HG02981 (cell line): ENCODE measurements around the gene PTCD1.
A peak's percentile ranks its signal among the peaks of the same experiment; 100 is the strongest.
"Not testable (repeated sequence)": the region's sequence is repeated elsewhere in the genome, so short reads cannot be mapped to it uniquely, and the experiment has no call there.

ENCODE experiments used
- ATAC-seq: cut with Tn5 transposase; IDR thresholded peaks from one replicate; pipeline ENCODE4 v1.9.1; 2021; ENCODE audit warnings: mild to moderate bottlenecking, moderate library complexity; ENCODE audit not compliant: unreplicated experiment

PTCD1 gene

DNA sequence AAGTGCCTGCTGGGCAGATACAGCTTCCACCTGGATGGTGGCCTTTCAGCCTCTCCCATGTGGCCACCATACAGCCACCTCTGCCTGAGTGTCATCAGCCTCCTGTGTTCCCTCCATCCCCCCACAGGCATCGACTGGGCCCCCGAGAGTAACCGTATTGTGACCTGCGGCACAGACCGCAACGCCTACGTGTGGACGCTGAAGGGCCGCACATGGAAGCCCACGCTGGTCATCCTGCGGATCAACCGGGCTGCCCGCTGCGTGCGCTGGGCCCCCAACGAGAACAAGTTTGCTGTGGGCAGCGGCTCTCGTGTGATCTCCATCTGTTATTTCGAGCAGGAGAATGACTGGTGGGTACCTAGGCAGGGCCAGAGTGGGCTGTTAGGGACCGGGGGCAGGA is 50.7 kb downstream of the PTCD1 start:
- ATAC-seq, result no peak

GRCh38 chr7:99387239-99387635 is 51.4 kb downstream of the PTCD1 start:
- not testable (repeated sequence) for ATAC-seq

DNA sequence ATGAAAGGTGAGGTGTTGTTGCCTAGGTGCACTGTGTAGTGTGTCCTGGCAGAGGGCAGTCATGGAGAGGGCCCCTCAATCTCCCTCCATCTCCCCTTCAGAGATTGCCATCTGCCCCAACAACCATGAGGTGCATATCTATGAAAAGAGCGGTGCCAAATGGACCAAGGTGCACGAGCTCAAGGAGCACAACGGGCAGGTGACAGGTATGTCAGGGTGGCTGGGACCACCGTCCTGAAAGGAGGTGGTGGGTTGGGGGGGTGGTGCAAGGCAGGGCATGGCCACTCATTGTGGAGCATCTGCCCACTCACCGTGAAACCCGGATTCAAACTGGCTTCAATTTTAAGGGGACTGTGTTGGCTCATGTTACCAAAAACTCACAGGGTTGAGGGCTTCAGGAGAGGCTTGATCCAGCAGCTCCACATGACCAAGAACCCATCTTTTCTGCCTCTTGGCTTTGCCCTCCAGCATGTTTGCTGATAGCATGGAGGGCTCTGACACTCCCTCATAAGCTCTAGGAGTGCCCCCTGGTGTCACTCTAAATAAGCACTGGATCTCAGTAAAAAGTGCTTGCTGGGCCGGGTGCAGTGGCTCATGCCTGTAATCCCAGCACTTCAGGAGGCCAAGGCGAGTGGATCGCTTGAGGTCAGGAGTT is 51.9 kb downstream of the PTCD1 start:
- no peak for ATAC-seq

- no peak for ATAC-seq
These were observed 53.0 kb downstream of the PTCD1 start for GRCh38 chr7:99385564-99385963.

GRCh38 chr7:99384523-99384922 is 54.1 kb downstream of the PTCD1 start:
- no peak for ATAC-seq

GRCh38 chr7:99383791-99384370 is 54.7 kb downstream of the PTCD1 start:
- no peak for ATAC-seq

GRCh38 chr7:99383203-99383602 is 55.4 kb downstream of the PTCD1 start:
- no peak for ATAC-seq

DNA sequence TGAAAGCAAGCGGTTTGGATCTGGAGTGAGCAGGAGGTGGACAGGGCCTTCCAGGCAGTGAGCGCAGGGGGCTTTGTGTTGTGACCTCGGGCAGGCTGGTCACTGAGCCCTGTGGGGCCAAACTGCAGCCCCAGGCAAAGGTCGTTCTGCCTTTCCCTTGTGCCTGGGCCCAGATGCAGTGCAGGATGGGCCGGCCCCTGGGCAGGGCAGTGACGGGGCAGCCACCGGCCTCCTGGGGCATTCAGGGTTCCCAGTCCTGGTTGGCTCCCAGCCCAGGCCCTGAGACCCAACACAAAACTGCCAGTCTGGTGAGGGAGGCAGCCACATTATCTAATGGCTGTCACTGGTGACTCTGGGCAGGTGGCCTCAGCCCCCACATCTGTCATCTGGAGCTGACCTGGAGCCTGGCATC is 56.9 kb downstream of the PTCD1 start:
- ATAC-seq, result no peak

DNA sequence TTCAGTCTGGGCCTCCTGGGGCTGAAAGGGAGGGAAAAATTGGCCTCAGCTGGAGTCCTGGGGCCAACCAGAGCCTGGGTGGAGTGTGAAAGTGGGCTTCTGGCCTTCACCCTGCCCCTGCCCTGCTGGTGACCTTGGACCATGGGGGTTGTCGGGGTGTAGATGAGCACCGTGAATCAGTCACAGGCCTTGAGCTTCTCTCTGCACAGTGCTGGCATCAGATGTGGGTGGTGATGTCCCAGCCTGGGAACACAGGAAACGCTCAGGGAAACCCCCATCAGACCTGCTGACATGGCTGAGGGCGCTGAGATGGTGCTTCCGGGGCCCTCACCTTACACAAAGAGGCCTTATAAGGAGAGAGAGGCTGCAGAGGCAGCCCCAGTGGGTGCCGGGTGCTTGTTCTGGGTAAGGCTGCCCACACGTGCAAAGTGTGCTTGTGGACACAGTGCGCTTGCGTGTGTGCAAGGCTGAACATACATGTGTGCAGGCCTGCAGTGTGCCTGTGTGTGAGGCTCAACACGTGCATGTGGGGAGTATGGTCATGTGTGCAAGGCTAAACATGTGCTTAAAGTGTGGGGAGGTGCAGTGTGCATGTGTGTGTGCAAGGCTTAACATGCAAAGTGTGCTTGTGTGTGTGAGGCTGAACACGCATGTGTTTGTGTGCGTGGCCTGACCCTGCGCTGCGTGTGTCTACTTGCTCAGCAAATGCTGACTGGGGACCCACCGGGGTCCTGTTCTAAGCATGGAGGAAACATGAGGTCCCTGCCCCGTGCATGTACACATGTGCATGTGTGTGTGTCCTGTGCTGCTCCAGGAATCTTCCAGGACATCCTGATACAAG is 57.6 kb downstream of the PTCD1 start:
- peak; percentile 84 for ATAC-seq

DNA sequence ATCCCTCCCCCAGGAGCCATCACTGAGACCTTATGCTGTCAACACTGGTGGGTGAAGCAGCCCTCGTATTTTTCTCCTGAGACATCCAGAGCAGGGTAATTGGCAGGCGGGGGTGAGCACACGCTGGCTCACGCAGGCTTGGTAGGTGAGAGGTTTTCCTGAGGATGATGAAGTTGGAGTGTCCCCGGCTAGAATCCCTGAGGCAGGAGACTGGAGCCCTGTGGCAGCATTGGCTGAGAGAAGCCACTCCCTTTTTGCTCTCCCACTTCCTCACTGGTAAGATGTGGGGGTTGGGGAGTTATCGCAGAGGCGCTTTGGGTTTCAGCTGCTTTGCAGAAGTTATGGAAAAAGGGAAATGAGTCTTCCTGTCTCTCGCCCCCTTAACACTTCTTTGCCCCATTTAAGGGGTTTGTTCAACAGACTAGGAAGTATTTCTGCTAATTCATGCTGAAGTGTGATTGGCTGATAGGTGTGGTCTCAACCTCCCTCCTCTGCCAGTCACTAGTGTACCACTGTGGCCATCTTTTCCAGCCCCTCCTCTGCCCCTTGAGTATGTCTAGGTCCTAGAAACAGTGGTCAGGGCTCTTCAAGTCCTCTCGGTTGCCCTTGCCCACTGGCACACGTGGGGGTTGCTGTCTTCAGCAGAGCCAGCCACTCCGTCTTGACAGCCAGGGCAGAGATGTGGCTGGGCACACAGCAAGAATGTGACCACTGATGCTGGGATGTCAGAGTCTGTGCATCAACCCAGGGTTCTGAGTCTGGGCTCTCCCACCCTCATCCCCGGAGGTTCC is 58.4 kb downstream of the PTCD1 start:
- peak; percentile 22 for ATAC-seq

DNA sequence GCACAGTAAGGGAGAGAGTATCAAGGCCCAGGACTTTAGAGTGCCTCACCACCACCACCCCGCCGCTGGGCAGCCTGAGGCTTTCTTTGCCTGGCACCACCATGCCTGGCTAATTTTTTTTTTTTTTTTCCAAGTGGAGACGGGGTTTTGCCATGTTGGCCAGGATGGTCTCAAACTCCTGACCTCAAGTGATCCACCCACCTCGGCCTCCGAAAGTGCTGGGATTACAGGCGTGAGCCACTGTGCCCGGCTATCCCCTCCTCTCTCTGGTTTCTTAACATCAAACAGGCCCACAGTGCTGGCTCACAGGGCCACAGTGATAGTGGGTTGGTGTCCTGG is 58.9 kb downstream of the PTCD1 start:
- not testable (repeated sequence) for ATAC-seq

GRCh38 chr7:99379043-99379577 is 59.5 kb downstream of the PTCD1 start:
- no peak for ATAC-seq

DNA sequence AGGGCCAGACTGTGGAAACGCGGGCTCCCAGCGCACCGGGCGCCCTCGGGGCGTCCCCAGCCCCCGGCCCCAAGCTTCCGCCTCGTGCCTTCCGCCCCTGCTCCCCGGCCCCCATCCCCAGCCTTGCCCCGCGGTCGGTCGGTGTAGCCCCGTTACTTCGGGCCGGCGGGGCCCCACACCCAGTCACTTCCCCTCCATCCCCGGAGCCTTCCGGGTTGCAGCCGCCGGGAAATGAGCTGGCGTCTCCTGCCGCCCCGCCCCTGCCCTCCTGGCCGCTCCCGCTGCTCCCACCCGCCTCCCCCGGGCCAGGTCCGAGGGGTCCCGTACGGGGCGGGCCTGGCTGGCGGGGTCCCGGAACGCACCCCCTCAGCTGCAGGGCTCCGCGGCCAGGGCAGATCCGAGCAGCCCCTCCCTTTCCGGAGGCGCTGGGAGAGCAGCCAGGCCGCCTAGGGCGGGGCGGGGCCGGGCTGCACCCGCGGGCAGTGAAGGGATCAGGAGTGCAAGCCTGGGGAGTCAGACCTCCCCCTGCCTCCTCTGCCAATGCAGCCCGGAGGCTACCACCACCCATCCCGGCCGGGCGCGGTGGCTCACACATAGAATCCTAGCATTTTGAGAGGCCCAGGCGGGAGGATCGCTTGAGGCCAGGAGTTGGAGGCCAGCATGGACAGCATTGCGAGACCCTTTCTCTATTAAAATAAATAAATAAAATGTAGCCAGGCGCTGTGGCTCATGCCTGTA is 63.4 kb downstream of the PTCD1 start:
- ATAC-seq, result peak; percentile 42

DNA sequence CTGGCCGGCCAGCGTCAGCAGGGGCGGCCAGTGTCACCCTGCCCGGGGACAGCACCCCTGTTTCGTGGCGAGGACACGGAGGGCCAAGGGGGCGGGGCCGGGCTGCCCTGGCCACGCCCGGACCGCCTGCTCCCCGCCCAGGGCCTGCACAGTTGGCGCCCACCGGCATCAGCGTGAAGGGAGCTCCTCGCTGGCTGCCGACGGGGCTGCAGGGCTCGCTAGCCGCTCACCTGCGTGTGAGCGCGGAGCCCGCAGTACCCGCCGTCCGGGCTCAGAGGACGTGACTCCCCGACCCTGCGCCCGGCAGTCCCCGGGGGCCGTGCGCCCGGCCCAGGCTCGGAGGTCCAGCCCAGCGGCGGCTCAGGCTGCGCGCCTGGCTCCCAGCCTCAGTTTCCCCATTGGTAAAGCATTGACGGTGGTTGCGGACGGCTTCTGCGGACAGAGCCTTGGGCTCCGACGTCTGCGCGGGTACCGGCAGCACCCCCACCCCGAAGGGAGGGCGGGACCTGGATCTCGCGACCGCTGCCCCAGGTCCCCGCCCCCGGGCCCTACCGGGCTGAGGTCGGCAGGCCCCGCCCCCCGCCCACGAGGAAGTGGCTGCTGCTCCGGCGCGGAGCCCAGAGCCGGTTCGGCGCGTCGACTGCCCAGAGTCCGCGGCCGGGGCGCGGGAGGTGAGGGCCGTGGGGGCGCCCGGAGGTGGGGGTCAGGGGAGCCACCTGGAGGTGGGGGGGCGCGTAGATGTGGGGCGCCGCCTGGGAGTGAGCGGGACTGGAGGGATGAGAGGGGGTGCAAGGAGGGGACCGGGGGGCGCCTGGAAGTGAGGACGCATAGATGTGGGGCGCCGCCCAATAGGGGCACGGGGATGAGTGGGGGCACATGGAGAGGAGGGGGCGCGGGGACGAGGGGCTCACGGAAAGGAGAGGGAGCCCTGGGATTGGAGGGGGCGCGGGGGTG is 64.2 kb downstream of the PTCD1 start, which contains the start of gene ARPC1B:
Gene ARPC1B, plus strand, starts transcription at position 620 of the 954 bp plus-strand sequence. CDS start 10,985 bp downstream, outside the sequence.
- peak; percentile 54 for ATAC-seq

GRCh38 chr7:99373091-99374066 is 65.2 kb downstream of the PTCD1 start:
- no peak for ATAC-seq

- ATAC-seq, result no peak
These were observed 66.1 kb downstream of the PTCD1 start for GRCh38 chr7:99372275-99373090.

- ATAC-seq, result no peak
These were observed 67.2 kb downstream of the PTCD1 start for GRCh38 chr7:99371376-99371920.
